ENCODE data around the gene TXNL4B.
A peak's percentile ranks its signal among the peaks of the same experiment; 100 is the strongest.

Gene TXNL4B

DNA sequence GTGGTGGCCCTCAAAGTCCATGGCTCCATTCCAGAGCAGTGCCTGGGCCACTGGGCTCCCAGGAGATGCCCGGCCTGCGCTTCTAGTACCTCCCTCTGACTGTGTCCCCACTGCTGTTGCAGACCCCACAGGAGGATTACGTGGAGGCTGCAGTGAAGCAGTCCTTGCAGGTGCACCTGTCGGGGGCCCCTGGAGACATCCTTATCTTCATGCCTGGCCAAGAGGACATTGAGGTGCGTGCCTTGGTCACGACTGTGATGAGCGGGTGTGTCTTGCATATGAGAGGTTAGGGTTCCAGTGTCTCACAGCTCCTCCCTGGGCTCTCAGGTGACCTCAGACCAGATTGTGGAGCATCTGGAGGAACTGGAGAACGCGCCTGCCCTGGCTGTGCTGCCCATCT, 11.5 kb upstream of the TXNL4B start:
- WGBS, 2 experiments, result 95% methylated on average over 9 of the region's 9 CpGs
- no peaks in the 10 kb centered on the region for H3K27me3 ChIP-seq (ENCODE audit: control insufficient read depth, insufficient read depth, low read length, poor library complexity, severe bottlenecking)
- H3K36me3 ChIP-seq (ENCODE audit: control insufficient read depth, insufficient read depth, low read length), result peaks cover 74% of the 10 kb centered on the region

DNA sequence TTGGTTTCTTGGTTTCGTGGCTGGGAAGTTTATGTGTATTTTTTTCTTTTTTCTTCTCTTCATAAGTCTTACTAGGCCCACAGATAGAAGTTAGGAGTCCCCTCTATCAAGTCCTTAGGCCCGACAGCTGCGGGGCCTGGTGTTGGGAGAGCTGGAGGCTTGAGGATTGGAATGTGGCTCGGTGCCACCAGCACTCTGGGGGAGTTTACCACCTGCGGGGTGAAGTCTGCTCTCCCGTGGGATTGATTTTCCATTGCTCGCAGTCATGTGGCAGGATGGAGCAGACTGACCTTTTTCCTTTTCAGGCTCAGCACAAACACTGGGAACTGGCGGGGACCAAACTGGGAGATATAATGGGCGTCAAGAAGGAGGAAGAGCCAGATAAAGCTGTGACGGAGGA, 7.8 kb upstream of the TXNL4B start:
- 93 to 97% methylated on average over 9 to 10 of the region's 10 CpGs for WGBS, 2 experiments
- Histone ChIP-seq H3K27ac (ENCODE audit: insufficient read depth, low read depth, low read length, poor library complexity, severe bottlenecking) (no peak overlapping the region), H3K27me3 (ENCODE audit: control insufficient read depth, insufficient read depth, low read length, poor library complexity, severe bottlenecking) (no peaks in the 10 kb centered on the region), H3K36me3 (ENCODE audit: control insufficient read depth, insufficient read depth, low read length) (peaks cover 62% of the 10 kb centered on the region), H3K4me1 (ENCODE audit: control insufficient read depth, insufficient read depth, low read length) (no peaks in the 10 kb centered on the region), H3K9me3 (ENCODE audit: control insufficient read depth, low read length) (no peaks in the 10 kb centered on the region), H3K4me3 (ENCODE audit: insufficient read depth, low read depth, low read length) (no peak overlapping the region)

More for the DNA sequence above, 11.5 kb upstream of the TXNL4B start:
- Histone ChIP-seq H3K4me1 (ENCODE audit: control insufficient read depth, insufficient read depth, low read length) (no peaks in the 10 kb centered on the region), H3K4me3 (ENCODE audit: insufficient read depth, low read depth, low read length) (no peak overlapping the region), H3K27ac (ENCODE audit: insufficient read depth, low read depth, low read length, poor library complexity, severe bottlenecking) (no peak overlapping the region), H3K9me3 (ENCODE audit: control insufficient read depth, low read length) (no peaks in the 10 kb centered on the region)

DNA sequence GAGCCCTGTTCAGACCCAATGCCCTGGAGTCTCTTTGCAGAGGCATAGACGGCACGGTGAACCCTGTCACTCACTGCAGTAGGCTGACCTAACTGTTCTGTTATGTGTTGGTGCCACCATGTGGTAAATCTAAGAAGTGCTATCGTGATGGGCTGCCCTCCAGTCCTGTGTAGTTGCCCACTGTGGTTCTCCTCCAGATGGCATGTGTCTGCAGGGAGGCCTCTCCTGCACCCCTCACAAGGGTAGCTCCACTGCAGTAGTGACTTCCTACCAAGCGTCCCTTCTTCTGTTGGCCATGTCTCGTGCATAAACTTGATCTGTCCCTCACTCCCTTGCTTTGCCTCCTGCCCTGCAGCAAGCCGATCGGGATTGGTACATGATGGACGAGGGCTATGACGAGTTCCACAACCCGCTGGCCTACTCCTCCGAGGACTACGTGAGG, 6.0 kb upstream of the TXNL4B start:
- H3K9me3 ChIP-seq (ENCODE audit: control insufficient read depth, low read length), result no peaks in the 10 kb centered on the region
- H3K27ac ChIP-seq (ENCODE audit: insufficient read depth, low read depth, low read length, poor library complexity, severe bottlenecking), result no peak overlapping the region
- peaks cover 9% of the 10 kb centered on the region for H3K4me1 ChIP-seq (ENCODE audit: control insufficient read depth, insufficient read depth, low read length)
- H3K27me3 ChIP-seq (ENCODE audit: control insufficient read depth, insufficient read depth, low read length, poor library complexity, severe bottlenecking), result no peaks in the 10 kb centered on the region
- H3K4me3 ChIP-seq (ENCODE audit: insufficient read depth, low read depth, low read length), result no peak overlapping the region
- peaks cover 47% of the 10 kb centered on the region for H3K36me3 ChIP-seq (ENCODE audit: control insufficient read depth, insufficient read depth, low read length)
- 80% methylated on average over 12 of the region's 12 CpGs for WGBS, 2 experiments

DNA sequence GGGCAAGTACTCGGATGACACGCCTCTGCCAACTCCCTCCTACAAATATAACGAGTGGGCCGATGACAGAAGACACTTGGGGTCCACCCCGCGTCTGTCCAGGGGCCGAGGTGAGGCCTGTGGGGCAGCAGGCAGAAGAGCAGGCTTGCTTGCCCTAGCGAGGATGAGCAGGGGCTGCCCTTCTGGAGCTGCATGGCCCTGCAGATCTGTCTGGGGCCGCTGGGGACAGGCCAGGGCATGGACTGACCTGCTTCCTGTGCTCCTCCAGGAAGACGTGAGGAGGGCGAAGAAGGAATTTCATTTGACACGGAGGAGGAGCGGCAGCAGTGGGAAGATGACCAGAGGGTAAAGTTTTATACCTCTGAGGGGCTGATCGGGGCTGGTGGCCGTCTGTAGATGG, 5.5 kb upstream of the TXNL4B start:
- Histone ChIP-seq H3K27me3 (ENCODE audit: control insufficient read depth, insufficient read depth, low read length, poor library complexity, severe bottlenecking) (no peaks in the 10 kb centered on the region), H3K4me1 (ENCODE audit: control insufficient read depth, insufficient read depth, low read length) (peaks cover 9% of the 10 kb centered on the region), H3K9me3 (ENCODE audit: control insufficient read depth, low read length) (no peaks in the 10 kb centered on the region), H3K27ac (ENCODE audit: insufficient read depth, low read depth, low read length, poor library complexity, severe bottlenecking) (no peak overlapping the region), H3K4me3 (ENCODE audit: insufficient read depth, low read depth, low read length) (no peak overlapping the region), H3K36me3 (ENCODE audit: control insufficient read depth, insufficient read depth, low read length) (peaks cover 47% of the 10 kb centered on the region)
- 87 to 90% methylated on average over 15 of the region's 15 CpGs for WGBS, 2 experiments

DNA sequence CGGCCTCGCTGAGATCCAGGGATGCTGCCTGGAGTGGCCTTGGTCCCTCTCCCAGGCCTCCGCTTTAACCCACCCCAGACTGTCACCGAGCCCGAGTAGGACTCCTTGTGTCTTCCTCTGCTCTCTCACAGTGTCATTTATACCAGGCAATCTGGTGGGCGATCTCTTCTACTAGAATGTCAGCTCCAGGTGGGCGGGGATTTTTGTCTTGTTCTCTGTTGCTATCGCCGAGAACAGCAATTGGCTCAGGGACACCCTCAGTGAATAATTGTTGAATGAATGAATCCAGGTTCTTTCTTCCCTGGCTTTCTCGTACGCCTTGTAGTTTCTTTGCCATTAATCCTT, 818 bp upstream of the TXNL4B start:
- Histone ChIP-seq H3K4me3 (ENCODE audit: insufficient read depth, low read depth, low read length) (peak overlapping the region; percentile 98), H3K27ac (ENCODE audit: insufficient read depth, low read depth, low read length, poor library complexity, severe bottlenecking) (peak overlapping the region; percentile 72), H3K27me3 (ENCODE audit: control insufficient read depth, insufficient read depth, low read length, poor library complexity, severe bottlenecking) (no peaks in the 10 kb centered on the region), H3K9me3 (ENCODE audit: control insufficient read depth, low read length) (no peaks in the 10 kb centered on the region), H3K4me1 (ENCODE audit: control insufficient read depth, insufficient read depth, low read length) (peaks cover 11% of the 10 kb centered on the region), H3K36me3 (ENCODE audit: control insufficient read depth, insufficient read depth, low read length) (peaks cover 16% of the 10 kb centered on the region)
- WGBS, 2 experiments, result 4 to 5% methylated on average over 11 of the region's 11 CpGs

DNA sequence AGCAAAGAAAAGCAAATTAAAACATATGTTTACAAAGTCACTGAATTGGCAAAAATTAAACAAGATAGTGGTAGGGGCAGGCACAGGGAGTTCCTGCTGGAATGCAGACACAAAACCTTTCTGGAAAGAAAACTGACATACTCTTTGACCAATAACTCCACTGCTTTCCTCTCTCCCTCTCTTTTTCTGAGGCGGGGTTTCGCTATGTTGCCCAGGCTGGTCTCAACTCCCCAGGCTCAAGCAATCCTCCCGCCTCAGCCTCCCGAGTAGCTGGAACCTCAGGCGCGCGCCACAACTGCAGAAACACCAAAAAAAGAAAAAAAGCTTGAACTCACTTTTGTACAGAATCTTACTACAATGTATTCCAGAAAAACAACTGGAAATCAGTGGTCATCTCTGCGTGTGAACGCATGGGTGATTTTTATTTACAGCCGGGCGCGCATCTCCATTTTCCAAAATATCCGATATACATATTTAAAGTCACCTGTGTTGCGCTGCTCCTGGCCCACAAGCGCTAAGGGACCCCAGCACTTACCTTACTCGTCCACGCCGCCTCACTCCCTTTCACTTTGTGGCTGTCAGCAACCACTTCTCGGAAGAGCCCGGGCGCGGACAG, 480 bp downstream of the TXNL4B start:
- peaks cover 11% of the 10 kb centered on the region for H3K4me1 ChIP-seq (ENCODE audit: control insufficient read depth, insufficient read depth, low read length)
- no peaks in the 10 kb centered on the region for H3K9me3 ChIP-seq (ENCODE audit: control insufficient read depth, low read length)
- no peaks in the 10 kb centered on the region for H3K27me3 ChIP-seq (ENCODE audit: control insufficient read depth, insufficient read depth, low read length, poor library complexity, severe bottlenecking)
- whole genome bisulfite sequencing, 2 experiments, result 2% methylated on average over 22 of the region's 22 CpGs
- H3K27ac ChIP-seq (ENCODE audit: insufficient read depth, low read depth, low read length, poor library complexity, severe bottlenecking), result peak overlapping the region; percentile 50
- H3K4me3 ChIP-seq (ENCODE audit: insufficient read depth, low read depth, low read length), result peak overlapping the region; percentile 98
- H3K36me3 ChIP-seq (ENCODE audit: control insufficient read depth, insufficient read depth, low read length), result peaks cover 18% of the 10 kb centered on the region

DNA sequence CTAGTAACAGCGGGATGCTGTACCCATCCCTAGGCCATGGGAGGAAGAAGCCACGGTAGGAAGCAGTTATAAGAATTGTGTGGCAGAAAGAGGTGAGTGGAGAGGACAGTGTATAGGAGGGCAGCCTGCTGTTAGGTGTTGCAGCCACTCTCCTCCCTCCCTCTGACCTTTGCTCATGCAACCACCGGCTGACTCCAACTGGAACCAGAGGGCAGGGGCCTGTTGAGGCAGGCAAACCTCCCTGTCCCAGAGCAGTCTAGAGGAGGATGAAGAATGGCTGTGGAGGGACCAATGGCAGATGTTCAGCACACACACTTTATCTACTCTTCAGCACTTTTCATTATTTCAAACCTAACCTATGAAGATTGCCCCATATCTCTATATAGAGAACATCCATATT, 2.2 kb downstream of the TXNL4B start:
- Histone ChIP-seq H3K9me3 (ENCODE audit: control insufficient read depth, low read length) (no peaks in the 10 kb centered on the region), H3K4me3 (ENCODE audit: insufficient read depth, low read depth, low read length) (no peak overlapping the region), H3K4me1 (ENCODE audit: control insufficient read depth, insufficient read depth, low read length) (peaks cover 11% of the 10 kb centered on the region), H3K27ac (ENCODE audit: insufficient read depth, low read depth, low read length, poor library complexity, severe bottlenecking) (no peak overlapping the region), H3K27me3 (ENCODE audit: control insufficient read depth, insufficient read depth, low read length, poor library complexity, severe bottlenecking) (no peaks in the 10 kb centered on the region), H3K36me3 (ENCODE audit: control insufficient read depth, insufficient read depth, low read length) (peaks cover 22% of the 10 kb centered on the region)
- 89 to 98% methylated on average over 3 of the region's 3 CpGs for WGBS, 2 experiments

DNA sequence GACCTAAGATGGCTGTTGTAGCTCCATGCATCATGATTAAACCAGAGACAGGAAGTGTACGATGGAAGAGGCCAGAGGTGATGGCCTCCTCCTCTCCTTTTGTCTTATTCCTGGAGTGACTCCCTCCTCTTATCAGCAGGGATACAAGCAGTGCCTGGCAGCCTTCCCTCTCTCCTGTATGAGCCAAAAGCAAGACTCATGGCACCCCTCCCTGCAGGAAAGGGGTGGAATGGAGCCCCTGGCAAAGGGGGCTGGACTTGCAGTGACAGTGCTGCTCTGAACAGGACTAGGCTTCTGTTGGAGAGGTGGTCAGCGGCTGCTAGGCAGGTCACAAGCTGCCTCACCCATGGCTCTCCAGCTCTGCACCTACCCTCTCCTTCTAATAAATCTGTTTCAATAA, 8.4 kb downstream of the TXNL4B start:
- H3K4me3 ChIP-seq (ENCODE audit: insufficient read depth, low read depth, low read length), result no peak overlapping the region
- 95 to 96% methylated on average over 2 of the region's 2 CpGs for WGBS, 2 experiments
- no peak overlapping the region for H3K27ac ChIP-seq (ENCODE audit: insufficient read depth, low read depth, low read length, poor library complexity, severe bottlenecking)
- H3K27me3 ChIP-seq (ENCODE audit: control insufficient read depth, insufficient read depth, low read length, poor library complexity, severe bottlenecking), result no peaks in the 10 kb centered on the region
- H3K4me1 ChIP-seq (ENCODE audit: control insufficient read depth, insufficient read depth, low read length), result no peaks in the 10 kb centered on the region
- peaks cover 33% of the 10 kb centered on the region for H3K36me3 ChIP-seq (ENCODE audit: control insufficient read depth, insufficient read depth, low read length)
- H3K9me3 ChIP-seq (ENCODE audit: control insufficient read depth, low read length), result no peaks in the 10 kb centered on the region

DNA sequence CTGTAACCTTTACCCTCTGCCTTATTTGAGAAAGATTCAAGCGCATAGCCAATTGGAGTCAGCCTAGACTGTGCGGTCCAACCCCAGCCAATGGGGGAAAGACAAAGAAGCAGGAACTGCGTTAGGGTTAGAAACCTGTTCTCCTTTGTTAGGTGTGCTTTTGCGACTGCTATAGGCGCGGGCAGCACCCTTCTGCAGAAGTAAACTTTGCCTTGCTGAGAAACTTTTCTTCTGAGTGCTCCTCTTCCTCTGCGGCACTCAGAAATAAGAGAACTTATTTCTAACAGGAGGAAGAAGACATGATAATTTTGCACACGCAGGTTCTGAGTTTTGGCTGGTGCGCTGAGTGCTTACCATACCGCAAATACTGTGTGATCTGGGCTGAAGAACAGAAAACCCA, 9.0 kb downstream of the TXNL4B start:
- Histone ChIP-seq H3K4me3 (ENCODE audit: insufficient read depth, low read depth, low read length) (no peak overlapping the region), H3K36me3 (ENCODE audit: control insufficient read depth, insufficient read depth, low read length) (peaks cover 28% of the 10 kb centered on the region)
- 96% methylated on average over 10 of the region's 10 CpGs for WGBS, 2 experiments

DNA sequence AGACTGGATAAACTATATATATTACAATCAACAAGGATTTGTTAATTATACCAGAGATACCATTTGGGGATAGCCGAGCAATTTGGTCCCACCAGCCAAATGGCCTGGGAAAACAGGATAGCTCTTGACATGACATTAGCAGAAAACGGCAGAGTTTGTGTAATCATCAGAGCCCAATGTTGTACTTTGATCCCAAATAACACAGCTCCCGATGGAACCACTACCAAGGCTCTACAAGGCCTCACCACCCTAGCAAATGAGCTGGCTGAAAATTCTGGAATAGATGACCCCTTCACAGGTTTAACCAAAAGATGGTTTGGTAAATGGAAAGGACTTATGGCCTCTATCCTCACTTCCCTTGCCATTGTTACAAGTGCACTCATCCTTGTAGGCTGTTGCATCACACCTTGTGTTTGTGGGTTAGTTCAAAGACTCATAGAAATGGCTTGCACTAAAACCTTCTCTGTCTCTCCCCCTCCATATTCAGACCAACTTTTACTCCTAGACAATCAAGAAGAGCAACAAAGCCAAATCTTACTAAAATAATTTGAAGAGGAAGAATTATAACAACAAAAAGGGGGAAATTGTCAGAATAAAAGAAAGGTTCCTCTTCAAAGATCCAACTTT, 9.5 kb downstream of the TXNL4B start:
- peaks cover 26% of the 10 kb centered on the region for H3K36me3 ChIP-seq (ENCODE audit: control insufficient read depth, insufficient read depth, low read length)
- H3K4me1 ChIP-seq (ENCODE audit: control insufficient read depth, insufficient read depth, low read length), result no peaks in the 10 kb centered on the region
- no peaks in the 10 kb centered on the region for H3K27me3 ChIP-seq (ENCODE audit: control insufficient read depth, insufficient read depth, low read length, poor library complexity, severe bottlenecking)
- no peaks in the 10 kb centered on the region for H3K9me3 ChIP-seq (ENCODE audit: control insufficient read depth, low read length)
- H3K4me3 ChIP-seq (ENCODE audit: insufficient read depth, low read depth, low read length), result no peak overlapping the region
- H3K27ac ChIP-seq (ENCODE audit: insufficient read depth, low read depth, low read length, poor library complexity, severe bottlenecking), result no peak overlapping the region
- 64 to 67% methylated on average over 3 of the region's 3 CpGs for WGBS, 2 experiments

More for the DNA sequence above, 9.0 kb downstream of the TXNL4B start:
- Histone ChIP-seq H3K9me3 (ENCODE audit: control insufficient read depth, low read length) (no peaks in the 10 kb centered on the region), H3K27ac (ENCODE audit: insufficient read depth, low read depth, low read length, poor library complexity, severe bottlenecking) (no peak overlapping the region), H3K4me1 (ENCODE audit: control insufficient read depth, insufficient read depth, low read length) (no peaks in the 10 kb centered on the region), H3K27me3 (ENCODE audit: control insufficient read depth, insufficient read depth, low read length, poor library complexity, severe bottlenecking) (no peaks in the 10 kb centered on the region)

Measured in ectodermal cell (in vitro differentiated cells).